ENCODE results near the gene BANF2. TPM values are rescaled to one million over a fixed set of nuclear protein-coding genes. Genes with fewer than 3 reads are reported as not detected.

BANF2 gene
- total RNA-seq, 3 donors from 2014 or later: not detected

DNA sequence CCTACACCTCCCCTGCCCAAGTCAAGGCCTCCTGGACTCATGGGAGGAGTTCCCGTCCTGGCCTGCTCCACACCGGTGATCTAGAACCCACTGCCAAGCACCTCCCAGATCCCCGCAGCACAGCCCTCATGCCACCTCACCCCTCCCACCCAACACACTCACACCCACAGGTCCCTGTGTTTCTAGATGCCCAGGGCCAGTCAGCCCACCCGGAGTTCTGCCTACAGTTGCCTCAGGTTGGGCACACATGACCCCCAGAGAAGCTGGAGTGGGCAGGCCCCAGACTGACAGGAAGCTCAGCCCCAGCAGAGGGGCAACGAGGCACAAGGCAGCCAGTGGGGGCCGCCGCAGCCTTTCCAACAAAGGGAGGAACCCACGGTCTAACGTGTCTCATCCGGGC lies 47.4 kb upstream of the BANF2 start:
- Histone ChIP-seq H3K4me3 (no peak overlapping the region), H3K27ac (no peak overlapping the region), H3K9me3 (no peaks in the 10 kb centered on the region), H3K4me1 (peaks cover 5 to 7% of the 10 kb centered on the region in 2 donors), H3K36me3 (no peaks in the 10 kb centered on the region), H3K27me3 (no peaks in the 10 kb centered on the region)
- TF ChIP-seq POLR2AphosphoS5 (IDR thresholded peaks at IDR 0.05): no peak
- TF ChIP-seq POLR2A (IDR thresholded peaks at IDR 0.05): no peak
- TF ChIP-seq, protein P1, sequence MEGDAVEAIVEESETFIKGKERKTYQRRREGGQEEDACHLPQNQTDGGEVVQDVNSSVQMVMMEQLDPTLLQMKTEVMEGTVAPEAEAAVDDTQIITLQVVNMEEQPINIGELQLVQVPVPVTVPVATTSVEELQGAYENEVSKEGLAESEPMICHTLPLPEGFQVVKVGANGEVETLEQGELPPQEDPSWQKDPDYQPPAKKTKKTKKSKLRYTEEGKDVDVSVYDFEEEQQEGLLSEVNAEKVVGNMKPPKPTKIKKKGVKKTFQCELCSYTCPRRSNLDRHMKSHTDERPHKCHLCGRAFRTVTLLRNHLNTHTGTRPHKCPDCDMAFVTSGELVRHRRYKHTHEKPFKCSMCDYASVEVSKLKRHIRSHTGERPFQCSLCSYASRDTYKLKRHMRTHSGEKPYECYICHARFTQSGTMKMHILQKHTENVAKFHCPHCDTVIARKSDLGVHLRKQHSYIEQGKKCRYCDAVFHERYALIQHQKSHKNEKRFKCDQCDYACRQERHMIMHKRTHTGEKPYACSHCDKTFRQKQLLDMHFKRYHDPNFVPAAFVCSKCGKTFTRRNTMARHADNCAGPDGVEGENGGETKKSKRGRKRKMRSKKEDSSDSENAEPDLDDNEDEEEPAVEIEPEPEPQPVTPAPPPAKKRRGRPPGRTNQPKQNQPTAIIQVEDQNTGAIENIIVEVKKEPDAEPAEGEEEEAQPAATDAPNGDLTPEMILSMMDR (IDR thresholded peaks at IDR 0.05): no peak
- intact Hi-C loops (cut with DNase I; ENCODE audit: low total_unique reads): no loop called here
- no peak for DNase-seq (ENCODE audit: low spot score in 2 of 2)

DNA sequence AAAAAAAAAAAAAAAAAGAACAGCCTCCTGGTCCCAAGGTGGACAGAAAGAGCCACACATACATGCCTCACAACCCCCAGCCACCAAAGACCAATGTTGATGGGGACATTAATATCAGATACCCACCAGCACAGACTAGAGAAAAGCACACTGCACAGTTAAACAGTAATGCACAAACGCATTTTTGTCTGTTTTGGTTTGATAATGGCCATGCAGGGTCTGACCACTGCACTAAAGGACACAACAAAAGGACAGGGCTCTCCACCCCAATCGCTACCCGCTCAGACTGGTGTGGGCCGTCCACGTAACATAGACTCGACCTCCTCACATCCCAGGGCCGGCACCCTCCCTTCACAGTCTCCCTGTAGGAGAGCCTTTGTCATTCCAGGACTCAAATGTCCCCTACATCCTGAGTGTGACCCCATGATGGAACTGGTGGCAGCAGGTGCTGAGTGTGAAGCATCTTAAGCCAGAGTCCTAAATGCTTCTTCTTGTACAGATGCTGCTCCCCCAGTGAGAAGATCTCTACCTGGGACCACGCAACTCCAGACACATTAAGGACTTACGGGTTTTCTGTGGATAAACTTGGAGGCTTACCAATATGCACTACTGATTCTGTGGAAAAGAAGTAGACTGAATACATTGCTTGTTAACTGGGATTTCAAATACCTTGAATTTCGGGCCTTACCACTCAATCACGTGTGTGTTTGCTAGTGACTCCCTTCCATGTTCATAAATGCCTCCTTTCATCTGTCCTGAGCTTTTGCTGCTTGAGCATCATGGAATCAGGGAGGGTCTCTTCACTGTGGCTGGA lies 45.7 kb upstream of the BANF2 start:
- intact Hi-C loops (cut with DNase I; ENCODE audit: low total_unique reads): no loop called here
- no peak for DNase-seq (ENCODE audit: low spot score in 2 of 2)
- peaks cover 5 to 6% of the 10 kb centered on the region in 2 donors for H3K4me1 ChIP-seq
- H3K9me3 ChIP-seq: no peaks in the 10 kb centered on the region
- H3K27me3 ChIP-seq: no peaks in the 10 kb centered on the region
- no peak overlapping the region for H3K4me3 ChIP-seq
- TF ChIP-seq POLR2AphosphoS5 (IDR thresholded peaks at IDR 0.05): no peak
- no peak for TF ChIP-seq POLR2A (IDR thresholded peaks at IDR 0.05)
- TF ChIP-seq, protein P1 (IDR thresholded peaks at IDR 0.05): no peak
- H3K36me3 ChIP-seq: no peaks in the 10 kb centered on the region
- H3K27ac ChIP-seq: no peak overlapping the region

DNA sequence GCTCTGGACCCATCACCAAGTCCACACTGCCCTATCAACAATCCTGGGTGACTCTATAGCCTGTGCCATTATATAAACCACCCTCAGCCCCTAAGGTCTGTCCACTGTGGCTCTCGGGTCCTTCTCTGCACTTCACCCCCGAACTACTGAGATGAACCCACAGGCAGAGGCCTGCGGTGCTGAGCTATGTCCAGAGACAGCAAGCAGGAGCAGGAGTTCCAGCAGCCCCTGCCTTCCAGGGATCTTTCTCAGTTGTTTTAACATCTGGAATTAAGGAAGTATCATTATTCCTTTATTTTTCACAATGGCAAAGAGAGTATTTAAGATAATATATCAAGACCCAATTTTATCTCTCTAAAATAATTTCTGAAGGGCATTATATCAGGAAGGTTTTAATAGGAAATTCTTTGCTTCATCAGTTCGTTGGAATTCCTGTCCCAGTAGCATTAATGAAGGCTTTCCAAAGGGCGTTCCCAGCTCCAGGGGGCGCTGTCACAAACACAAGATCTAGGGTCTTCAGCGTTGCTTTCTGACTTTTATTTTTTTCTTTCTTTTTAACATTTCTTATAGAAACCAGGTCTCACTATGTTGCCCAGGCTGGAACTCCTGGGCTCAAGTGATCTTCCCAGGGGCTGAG lies 45.0 kb upstream of the BANF2 start:
- H3K36me3 ChIP-seq: no peaks in the 10 kb centered on the region
- TF ChIP-seq POLR2AphosphoS5 (IDR thresholded peaks at IDR 0.05): no peak
- TF ChIP-seq, protein P1 (IDR thresholded peaks at IDR 0.05): peak in 1 of 3 donors; percentile 43
- intact Hi-C loops (cut with DNase I; ENCODE audit: low total_unique reads): no loop called here
- no peak overlapping the region for H3K4me3 ChIP-seq
- H3K9me3 ChIP-seq: no peaks in the 10 kb centered on the region
- H3K4me1 ChIP-seq: no peaks in the 10 kb centered on the region
- DNase-seq (ENCODE audit: low spot score in 2 of 2): no peak
- no peak overlapping the region for H3K27ac ChIP-seq
- H3K27me3 ChIP-seq: no peaks in the 10 kb centered on the region

DNA sequence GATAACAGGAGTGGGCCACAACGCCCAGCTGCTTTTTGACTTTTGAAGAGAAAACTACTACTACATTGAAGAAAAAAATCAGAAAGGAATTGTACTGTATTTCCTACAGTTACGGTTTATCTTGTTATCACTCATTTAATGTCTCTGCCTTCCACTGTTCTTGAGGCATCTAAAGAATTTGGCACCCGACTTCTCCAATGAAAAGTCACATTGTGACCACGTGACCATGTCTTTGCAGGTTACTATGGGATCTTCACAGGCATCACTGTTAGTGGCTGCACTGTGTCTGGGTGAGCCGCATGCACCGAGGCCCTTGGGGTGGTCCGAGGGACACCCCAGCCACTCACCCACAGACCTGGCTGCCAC lies 44.5 kb upstream of the BANF2 start:
- Histone ChIP-seq H3K36me3 (no peaks in the 10 kb centered on the region), H3K4me3 (no peak overlapping the region), H3K27ac (no peak overlapping the region), H3K9me3 (no peaks in the 10 kb centered on the region), H3K27me3 (no peaks in the 10 kb centered on the region), H3K4me1 (no peaks in the 10 kb centered on the region)
- TF ChIP-seq POLR2AphosphoS5 (IDR thresholded peaks at IDR 0.05) (no peak), POLR2A (IDR thresholded peaks at IDR 0.05) (no peak)
- TF ChIP-seq, protein P1 (IDR thresholded peaks at IDR 0.05): no peak
- intact Hi-C loops (cut with DNase I; ENCODE audit: low total_unique reads): no loop called here
- DNase-seq (ENCODE audit: low spot score in 2 of 2): no peak

DNA sequence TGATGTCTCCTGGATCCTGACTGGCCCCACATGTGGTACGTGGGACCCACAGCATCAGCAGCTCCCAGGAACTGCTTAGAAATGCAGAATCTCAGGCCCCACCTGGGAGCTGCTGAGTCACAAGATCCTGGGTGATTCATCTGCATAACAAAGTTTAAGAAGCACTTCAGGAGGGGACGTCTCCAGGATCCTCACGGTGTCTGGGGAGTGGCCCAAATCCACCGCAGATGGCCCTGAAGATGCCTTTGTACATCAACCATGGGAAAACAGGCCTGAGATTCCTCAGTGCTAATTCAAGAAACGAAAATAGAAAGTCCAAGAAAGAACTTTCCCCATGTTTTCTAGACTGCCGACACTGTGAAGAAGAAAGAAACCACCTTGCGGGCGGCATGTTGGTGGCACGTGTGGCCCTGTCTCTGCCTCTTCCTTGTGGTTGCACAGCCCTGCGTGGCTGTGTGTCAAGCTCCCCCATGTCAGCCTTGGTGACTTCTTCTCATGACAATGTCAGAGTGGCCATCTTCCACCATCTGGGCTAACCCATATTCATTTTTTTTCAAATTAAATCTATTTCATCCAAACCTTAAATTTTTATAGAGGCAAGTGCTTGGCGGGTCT lies 43.8 kb upstream of the BANF2 start:
- no peaks in the 10 kb centered on the region for H3K9me3 ChIP-seq
- no peaks in the 10 kb centered on the region for H3K36me3 ChIP-seq
- H3K27ac ChIP-seq: no peak overlapping the region
- no peaks in the 10 kb centered on the region for H3K27me3 ChIP-seq
- TF ChIP-seq POLR2A (IDR thresholded peaks at IDR 0.05) (no peak), POLR2AphosphoS5 (IDR thresholded peaks at IDR 0.05) (no peak)
- TF ChIP-seq, protein P1 (IDR thresholded peaks at IDR 0.05): no peak
- intact Hi-C loops (cut with DNase I; ENCODE audit: low total_unique reads): no loop called here
- no peak overlapping the region for H3K4me3 ChIP-seq
- H3K4me1 ChIP-seq: no peaks in the 10 kb centered on the region
- no peak for DNase-seq (ENCODE audit: low spot score in 2 of 2)
